NCI-H1417 treated with DMSO at 0.1 percent for 48 hours (cell line): ENCODE results near the gene PPARG.

Source experiments
- DNase-seq: peaks from one replicate; lab custom pipeline; 2025; lab: John Stamatoyannopoulos, UW

PPARG gene

GRCh38 chr3:12312010-12312409 lies 23.1 kb downstream of the PPARG start:
- no peak for DNase-seq

GRCh38 chr3:12313519-12313918 lies 24.6 kb downstream of the PPARG start:
- no peak for DNase-seq

DNA sequence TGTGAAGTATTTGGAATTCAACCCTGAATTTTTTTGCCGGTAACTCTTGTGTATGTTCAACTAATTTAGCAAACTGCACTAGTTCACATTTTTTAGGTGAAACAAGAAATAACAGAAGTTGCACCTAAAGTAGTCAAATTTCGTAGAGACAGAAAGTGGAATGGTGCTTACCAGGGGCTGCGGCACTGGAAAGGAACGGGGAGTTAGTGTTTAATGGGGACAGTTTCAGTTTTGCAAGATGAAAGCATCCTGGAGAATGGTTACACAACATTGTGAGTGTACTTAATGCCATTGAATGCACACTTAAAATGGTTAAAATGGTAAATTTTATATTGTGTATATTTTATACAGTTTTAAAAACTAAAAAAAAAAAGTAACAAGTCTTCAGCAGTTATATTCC lies 27.4 kb downstream of the PPARG start:
- DNase-seq, result no peak

- no peak for DNase-seq
These were observed 28.0 kb downstream of the PPARG start for GRCh38 chr3:12316729-12317351.

GRCh38 chr3:12317914-12318313 lies 29.0 kb downstream of the PPARG start:
- no peak for DNase-seq

DNA sequence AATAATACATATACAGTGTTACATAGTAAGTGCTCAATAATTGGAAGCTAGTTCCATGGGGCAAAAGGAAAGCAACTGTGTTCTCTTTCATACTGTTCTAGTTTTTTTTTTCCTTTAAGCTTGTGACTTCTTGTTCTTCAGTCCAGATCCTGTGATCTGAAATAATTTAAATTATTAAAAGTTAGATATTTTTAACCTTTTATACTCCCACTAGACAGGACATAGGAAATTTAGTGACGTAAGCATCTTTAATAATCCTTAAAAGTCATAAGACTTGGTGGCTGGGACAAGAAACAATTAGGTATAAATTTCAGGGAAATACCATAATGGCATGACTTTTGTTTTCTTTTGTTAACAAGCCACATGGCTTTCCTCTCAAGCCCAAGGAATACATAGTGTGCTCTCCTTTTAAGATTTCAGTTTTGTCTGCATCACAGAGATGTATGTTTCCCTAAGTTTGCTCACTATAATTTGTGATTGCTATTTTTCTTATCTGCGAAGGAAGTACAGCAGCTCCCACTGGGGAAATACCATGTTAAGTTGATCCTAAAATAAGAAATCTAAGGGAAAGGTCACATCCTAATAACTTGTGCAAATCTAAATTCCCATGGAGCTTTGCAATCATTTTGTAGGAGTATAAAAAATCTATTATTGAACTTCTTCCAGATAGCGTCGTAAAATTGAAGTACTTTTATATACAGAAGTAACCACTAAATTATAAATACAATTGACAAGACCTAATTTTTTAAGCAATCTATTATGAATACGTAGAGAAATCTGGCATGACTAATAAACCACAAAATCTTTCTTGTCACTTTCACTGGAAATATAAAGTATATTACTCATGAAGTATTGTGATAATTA lies 30.1 kb downstream of the PPARG start:
- DNase-seq, result no peak

DNA sequence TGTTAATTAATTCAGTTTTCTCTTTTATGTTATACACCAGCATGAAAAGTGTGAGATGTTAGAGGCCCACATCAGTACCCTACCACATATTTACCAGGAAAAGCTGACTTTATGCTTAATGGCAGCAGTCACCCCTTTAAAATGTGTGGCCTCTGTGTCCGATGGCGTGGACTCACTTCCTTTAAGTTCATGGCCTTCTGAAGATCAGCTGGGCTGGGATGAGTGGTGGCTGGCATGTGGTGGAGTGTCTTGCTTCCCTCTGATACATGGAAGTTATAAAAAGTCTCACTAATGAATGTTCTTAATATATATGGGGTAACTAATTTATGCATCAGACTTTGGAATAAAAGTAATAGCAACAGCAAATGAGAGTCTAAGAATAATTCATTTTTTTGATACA lies 32.1 kb downstream of the PPARG start:
- no peak for DNase-seq

DNA sequence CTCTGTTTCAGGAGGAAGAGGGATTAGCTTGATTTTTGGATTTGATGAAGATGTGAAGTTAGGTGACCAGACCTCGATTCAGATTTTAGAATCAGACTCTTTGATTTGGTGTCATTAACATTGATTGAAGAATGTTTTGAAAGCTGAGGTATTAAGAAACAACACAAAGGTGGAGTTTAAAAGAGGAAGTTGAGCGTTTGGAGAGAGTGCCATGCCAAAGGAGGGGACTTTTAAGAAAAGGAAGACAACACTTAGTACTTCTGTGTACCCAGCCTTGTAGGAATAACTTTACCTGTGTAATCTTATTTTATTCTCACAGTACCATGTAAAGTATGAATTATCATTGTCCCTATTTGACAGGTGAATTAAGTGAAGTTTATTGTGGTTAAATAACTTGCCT lies 34.4 kb downstream of the PPARG start:
- DNase-seq, result no peak

DNA sequence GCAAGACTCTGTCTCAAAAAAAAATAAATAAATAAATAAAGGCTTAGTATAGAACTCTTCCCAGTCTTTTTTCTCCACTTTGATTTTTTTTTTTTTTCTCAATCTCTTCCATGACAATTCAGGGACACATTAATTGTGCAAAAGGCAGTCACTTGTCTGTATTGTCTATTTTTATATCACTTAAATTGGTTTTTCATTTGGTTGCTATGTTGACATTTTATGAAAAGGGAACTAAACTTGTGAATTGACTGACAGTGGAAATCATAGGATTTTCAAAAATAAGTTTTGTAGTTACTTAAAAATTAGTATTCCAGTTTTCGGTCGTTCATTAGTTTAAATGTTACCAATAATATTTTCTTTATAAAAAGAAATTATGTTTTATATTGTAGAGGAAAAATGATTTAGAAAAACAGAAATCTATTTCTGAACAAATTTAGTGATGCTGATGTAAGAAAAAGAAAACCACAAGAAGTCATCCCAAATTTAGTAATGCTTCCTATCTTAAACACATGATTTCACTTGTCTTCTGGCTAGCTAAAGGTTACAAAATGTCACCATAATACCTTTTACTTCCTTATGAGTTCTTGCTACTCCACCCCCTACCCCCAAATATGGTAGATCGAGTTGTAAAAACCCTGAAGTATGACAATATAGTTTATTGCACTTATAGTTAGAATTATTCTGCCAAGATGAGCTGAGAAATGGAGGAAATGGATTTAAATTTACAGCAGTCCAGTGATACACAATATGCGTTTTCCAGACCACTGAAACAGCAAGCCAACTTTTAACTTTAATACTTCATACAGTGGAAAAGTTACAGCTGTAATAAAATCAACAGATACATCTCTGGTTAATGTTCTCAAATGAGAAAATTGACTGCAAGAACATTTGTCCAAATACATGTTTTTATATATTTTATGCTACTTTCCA lies 37.0 kb downstream of the PPARG start:
- DNase-seq, result no peak

DNA sequence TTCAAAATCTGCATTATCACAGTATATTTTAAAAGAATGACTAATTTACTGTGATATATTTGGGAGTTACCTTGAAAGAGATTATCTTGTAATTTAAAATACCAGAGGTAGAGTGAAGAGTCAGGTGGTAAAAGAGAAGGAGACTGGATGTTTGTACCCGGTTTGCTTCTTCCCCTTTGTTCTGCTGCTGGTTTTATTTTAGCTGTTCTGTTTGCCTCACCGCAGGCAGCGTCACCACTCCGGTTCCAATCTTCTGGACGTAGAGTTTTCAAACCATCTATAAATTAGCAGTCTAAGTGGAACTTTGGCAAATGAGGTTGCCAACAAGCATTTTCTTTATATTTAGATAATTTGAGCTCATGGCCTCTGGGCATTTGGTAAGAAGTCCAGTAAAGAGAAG lies 38.2 kb downstream of the PPARG start:
- DNase-seq, result no peak

DNA sequence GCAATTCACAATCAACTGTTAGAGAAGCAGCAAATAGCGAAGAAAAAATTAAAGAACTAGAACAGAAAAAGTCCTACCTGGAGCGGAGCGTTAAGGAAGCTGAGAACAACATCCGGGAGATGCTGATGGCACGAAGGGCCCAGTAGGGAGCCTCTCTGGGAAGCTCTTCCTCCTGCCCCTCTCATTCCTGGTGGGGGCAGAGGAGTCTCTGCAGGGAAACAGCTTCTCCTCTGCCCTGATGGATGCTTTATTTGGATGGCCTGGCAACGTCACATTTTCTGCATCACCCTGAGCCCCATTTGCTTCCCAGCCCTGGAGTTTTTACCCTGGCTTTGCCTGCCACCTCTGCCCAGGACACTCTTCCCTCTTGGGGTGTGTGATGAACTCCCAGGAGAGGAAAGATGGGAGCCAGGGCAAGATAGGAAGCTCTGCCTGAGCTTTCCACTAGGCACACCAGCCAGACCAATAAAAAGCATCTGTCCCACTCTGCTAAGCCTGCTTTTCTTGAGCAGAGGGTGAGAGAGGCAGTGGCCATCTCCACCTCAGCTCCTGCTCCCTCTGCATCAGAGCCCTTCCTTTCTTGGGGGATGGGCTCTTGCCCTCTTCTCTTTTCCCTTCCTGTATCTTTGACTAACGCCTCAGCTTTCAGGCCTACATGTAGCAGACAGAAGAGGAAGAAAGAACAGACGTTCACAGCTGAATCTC lies 39.4 kb downstream of the PPARG start:
- DNase-seq, result no peak

DNA sequence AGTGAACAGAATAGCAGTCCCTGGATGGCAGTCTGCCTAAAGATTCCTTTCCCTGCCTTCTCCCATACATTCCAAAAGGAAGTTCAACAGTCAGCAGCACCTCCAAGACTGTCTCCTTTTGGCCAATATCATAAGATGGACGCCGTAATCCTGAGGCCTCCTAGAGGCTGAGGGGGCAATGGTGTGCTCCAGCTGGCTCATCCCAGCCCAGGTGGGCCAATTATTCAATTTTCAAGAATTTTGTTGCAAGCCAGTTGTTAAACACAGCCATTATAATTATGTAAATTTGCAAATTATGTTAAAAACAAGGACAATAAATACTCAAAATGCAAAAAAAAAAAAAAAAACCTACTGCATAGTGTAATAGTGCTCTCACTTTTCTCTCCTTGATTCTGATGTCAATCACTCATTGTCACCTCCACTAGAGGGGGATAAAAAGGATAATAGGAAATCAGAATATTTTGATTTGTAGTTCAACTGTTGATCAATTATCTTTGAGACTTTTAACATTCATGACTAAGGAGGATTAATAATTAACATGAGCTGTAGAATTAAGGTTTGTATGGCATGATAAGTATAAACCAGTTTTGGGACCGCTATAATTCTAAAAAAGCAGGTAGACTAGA lies 40.1 kb downstream of the PPARG start:
- DNase-seq, result no peak

GRCh38 chr3:12334786-12335185 lies 45.9 kb downstream of the PPARG start:
- no peak for DNase-seq

DNA sequence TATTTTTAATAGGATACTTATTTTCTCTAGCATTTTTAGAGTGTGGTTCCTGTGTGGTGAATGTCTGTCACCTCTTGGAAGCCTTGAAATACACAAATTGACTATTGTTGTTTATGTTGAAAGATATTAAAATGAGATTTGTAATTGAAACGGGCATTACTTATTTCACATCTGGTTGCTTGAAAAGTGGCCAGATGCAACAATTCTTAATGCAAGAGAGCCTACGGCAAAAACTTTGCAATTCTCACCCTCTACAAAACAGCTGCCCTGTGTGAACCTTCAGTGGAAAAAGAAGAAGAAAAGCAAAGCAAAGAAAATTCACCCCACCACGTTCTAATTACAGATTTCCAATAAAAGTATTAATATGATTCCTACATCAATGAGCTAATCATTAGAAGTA lies 46.6 kb downstream of the PPARG start:
- DNase-seq, result no peak

- no peak for DNase-seq
These were observed 47.2 kb downstream of the PPARG start for GRCh38 chr3:12336099-12336498.

DNA sequence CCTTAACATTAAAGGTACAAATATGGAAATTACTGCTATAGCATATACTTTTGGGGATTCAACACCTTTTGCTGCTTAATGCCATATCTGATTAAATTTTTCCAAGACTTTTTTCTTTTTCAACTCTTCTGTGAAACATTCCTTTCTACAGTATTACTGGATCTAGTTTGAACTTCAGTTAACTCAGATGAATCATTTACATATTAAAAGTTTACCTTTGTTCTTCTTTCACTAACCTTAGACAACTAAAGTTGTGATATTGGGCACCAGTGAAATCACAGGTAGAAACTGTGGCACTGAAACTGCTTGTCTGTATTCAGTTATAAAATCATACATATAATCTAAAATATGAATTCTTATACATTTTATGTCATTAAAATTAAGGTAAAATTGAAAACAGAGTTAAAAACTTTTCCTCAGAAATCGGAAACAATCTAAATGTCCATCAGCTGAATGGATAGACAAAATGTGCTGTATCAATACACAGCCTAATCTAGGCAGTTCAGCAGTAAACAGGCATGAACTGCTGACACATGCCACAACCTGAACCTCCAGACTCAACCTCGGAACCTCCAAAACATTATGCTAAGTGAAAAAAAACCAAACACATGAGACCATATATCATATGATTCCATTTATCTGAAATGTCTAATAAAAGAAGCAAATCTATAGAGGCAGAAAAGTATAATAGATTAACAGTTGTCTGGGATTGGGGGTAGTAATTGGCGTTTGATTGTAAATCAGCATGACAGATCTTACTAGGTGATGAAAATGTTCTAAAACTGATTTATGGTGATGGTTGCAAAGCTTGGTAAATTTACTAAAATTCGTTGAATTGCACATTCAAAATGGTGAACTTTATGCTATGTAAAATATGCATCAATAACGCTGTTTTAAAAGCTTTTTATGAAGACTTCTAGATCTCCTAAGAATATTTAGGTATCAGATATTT lies 50.0 kb downstream of the PPARG start:
- DNase-seq, result no peak

GRCh38 chr3:12339701-12340480 lies 51.0 kb downstream of the PPARG start:
- no peak for DNase-seq

DNA sequence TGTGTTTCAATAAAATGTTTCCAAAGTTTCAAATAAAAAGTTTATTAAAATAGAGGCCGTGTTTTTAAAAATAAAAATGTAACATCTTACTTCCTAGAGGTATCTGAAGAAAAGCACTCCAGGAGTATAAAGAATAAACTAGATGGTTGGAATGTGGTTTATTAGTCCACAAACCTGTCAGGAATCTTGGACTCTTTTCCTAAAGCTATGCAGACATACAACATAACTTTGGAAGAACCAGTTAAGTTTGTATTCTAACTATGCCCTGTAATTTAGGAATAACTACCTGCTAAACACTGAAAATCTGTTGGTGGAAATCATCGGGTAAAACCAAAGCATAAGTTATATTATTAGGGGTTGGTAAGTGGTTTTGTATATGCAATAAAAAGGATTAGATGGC lies 51.6 kb downstream of the PPARG start:
- DNase-seq, result no peak

DNA sequence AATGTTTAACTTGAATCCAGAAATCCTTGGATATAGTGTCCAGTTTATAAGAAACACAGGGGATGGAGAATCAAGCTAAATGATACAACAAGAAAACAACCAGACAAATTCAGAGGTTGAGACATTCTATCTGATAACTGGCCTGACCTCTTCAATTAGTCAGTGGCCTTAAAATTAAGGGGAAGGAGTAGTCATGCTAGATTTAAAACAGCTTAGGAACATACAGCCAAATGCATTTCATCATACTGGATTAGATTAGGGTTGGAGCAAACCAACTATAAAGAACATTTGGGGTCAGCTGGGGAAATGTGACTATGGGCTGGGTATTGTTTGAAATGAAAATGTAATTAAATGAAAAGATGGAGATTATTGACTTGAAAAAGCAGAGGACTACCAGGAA lies 53.3 kb downstream of the PPARG start:
- DNase-seq, result no peak
